ENCODE results near the gene CAMK1D.
A peak's percentile ranks its signal among the peaks of the same experiment; 100 is the strongest.
"Not testable (repeated sequence)": the region's sequence is repeated elsewhere in the genome, so short reads cannot be mapped to it uniquely, and the experiment has no call there.

Gene CAMK1D

GRCh38 chr10:12710594-12711349 is 361.4 kb downstream of the CAMK1D start:
- Mint-ChIP-seq H3K4me1 (ENCODE audit: low read depth) (peaks cover 64% of the 10 kb centered on the region), H3K36me3 (ENCODE audit: low read depth) (no peaks in the 10 kb centered on the region), H3K4me3 (no peak overlapping the region), H3K27ac (peak overlapping the region; percentile 79), H3K27me3 (no peaks in the 10 kb centered on the region), H3K9me3 (no peaks in the 10 kb centered on the region)

- H3K36me3 Mint-ChIP-seq (ENCODE audit: low read depth) = no peaks in the 10 kb centered on the region
- no peak overlapping the region for H3K27ac Mint-ChIP-seq
- H3K4me1 Mint-ChIP-seq (ENCODE audit: low read depth) = peaks cover 59% of the 10 kb centered on the region
- no peaks in the 10 kb centered on the region for H3K9me3 Mint-ChIP-seq
- no peaks in the 10 kb centered on the region for H3K27me3 Mint-ChIP-seq
- no peak overlapping the region for H3K4me3 Mint-ChIP-seq
Measured at GRCh38 chr10:12711350-12711708, 362.0 kb downstream of the CAMK1D start.

DNA sequence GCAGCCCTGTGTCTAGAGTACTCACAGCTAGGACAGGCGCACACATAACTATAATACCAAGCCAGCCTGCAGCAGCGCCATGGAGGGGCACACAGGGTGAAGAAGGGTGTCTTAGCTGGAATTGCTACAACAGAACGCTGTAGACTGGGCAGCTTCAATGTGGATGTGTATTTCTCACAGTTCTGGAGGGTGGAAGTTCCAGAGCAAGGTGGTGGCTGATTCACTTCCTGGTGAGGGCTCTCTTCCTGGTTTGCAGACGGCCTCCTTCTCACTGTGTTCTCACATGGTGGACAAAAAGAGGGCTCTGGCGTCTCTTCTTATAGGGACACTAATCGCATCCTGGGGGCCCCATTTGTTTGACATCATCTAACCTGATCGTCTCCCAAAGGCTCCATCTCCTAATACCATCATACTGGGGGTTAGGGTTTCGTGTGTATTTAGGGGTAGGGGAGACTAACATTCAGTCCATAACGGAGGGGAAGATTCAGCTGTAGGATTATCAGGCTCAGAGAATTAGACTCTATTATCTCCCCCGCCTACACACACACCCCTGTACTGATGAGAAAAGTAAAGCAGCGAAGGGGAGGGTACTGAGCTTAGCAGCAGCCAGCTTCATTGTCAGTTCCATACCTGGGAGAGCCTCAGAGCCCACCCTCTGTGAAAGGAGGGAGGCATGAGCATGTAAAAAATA is 363.1 kb downstream of the CAMK1D start:
- Mint-ChIP-seq H3K4me3 (no peak overlapping the region), H3K27ac (peak overlapping the region; percentile 11), H3K4me1 (ENCODE audit: low read depth) (peaks cover 50% of the 10 kb centered on the region), H3K27me3 (no peaks in the 10 kb centered on the region), H3K36me3 (ENCODE audit: low read depth) (no peaks in the 10 kb centered on the region), H3K9me3 (no peaks in the 10 kb centered on the region)

GRCh38 chr10:12712984-12713316 is 363.6 kb downstream of the CAMK1D start:
- H3K27ac Mint-ChIP-seq; H3K4me3 Mint-ChIP-seq; H3K36me3 Mint-ChIP-seq (ENCODE audit: low read depth); H3K9me3 Mint-ChIP-seq; H3K27me3 Mint-ChIP-seq: not testable (repeated sequence)
- peaks cover 45% of the 10 kb centered on the region for H3K4me1 Mint-ChIP-seq (ENCODE audit: low read depth)

GRCh38 chr10:12716042-12716441 is 366.7 kb downstream of the CAMK1D start:
- H3K4me1 Mint-ChIP-seq (ENCODE audit: low read depth) = peaks cover 42% of the 10 kb centered on the region
- H3K9me3 Mint-ChIP-seq = no peaks in the 10 kb centered on the region
- no peak overlapping the region for H3K4me3 Mint-ChIP-seq
- H3K36me3 Mint-ChIP-seq (ENCODE audit: low read depth) = peaks cover 6% of the 10 kb centered on the region
- H3K27me3 Mint-ChIP-seq = no peaks in the 10 kb centered on the region
- no peak overlapping the region for H3K27ac Mint-ChIP-seq

GRCh38 chr10:12717981-12718707 is 368.8 kb downstream of the CAMK1D start:
- Mint-ChIP-seq H3K9me3 (no peaks in the 10 kb centered on the region), H3K4me1 (ENCODE audit: low read depth) (peaks cover 27% of the 10 kb centered on the region), H3K27ac (no peak overlapping the region), H3K4me3 (no peak overlapping the region), H3K27me3 (no peaks in the 10 kb centered on the region), H3K36me3 (ENCODE audit: low read depth) (peaks cover 6% of the 10 kb centered on the region)

GRCh38 chr10:12719365-12719764 is 370.0 kb downstream of the CAMK1D start:
- Mint-ChIP-seq H3K27ac (peak overlapping the region; percentile 79), H3K9me3 (no peaks in the 10 kb centered on the region), H3K4me1 (ENCODE audit: low read depth) (peaks cover 31% of the 10 kb centered on the region), H3K4me3 (no peak overlapping the region), H3K27me3 (no peaks in the 10 kb centered on the region), H3K36me3 (ENCODE audit: low read depth) (peaks cover 6% of the 10 kb centered on the region)

- Mint-ChIP-seq H3K4me3 (no peak overlapping the region), H3K9me3 (no peaks in the 10 kb centered on the region), H3K36me3 (ENCODE audit: low read depth) (peaks cover 6% of the 10 kb centered on the region), H3K27ac (peak overlapping the region; percentile 79), H3K27me3 (no peaks in the 10 kb centered on the region), H3K4me1 (ENCODE audit: low read depth) (peaks cover 38% of the 10 kb centered on the region)
Measured at GRCh38 chr10:12720217-12720981, 371.1 kb downstream of the CAMK1D start.

- H3K4me3 Mint-ChIP-seq = no peak overlapping the region
- H3K27ac Mint-ChIP-seq = no peak overlapping the region
- H3K4me1 Mint-ChIP-seq (ENCODE audit: low read depth) = peaks cover 38% of the 10 kb centered on the region
- H3K9me3 Mint-ChIP-seq = no peaks in the 10 kb centered on the region
- H3K36me3 Mint-ChIP-seq (ENCODE audit: low read depth) = peaks cover 6% of the 10 kb centered on the region
- no peaks in the 10 kb centered on the region for H3K27me3 Mint-ChIP-seq
Measured at GRCh38 chr10:12721334-12721733, 372.0 kb downstream of the CAMK1D start.

DNA sequence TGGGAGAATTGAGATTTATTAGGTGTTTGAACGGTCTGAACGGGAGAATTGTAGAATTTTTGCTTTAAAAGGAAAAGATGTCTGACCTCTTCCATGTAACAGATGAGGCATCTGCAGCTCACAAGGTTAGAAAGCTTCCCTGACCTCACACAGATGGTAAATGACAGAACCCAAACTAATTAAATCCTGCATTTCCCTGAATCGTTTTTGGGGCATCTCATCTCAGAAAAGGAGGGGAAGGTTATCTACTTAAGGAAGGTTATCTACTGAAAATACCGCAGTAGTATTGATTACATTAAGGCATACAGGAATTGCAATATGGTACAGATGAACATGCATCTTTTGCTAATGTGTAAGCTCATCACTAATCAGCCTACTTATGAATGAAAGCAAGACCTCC is 373.9 kb downstream of the CAMK1D start:
- Mint-ChIP-seq H3K27ac (no peak overlapping the region), H3K27me3 (no peaks in the 10 kb centered on the region), H3K9me3 (no peaks in the 10 kb centered on the region), H3K36me3 (ENCODE audit: low read depth) (peaks cover 6% of the 10 kb centered on the region), H3K4me3 (no peak overlapping the region), H3K4me1 (ENCODE audit: low read depth) (peaks cover 42% of the 10 kb centered on the region)

- no peak overlapping the region for H3K27ac Mint-ChIP-seq
- no peaks in the 10 kb centered on the region for H3K36me3 Mint-ChIP-seq (ENCODE audit: low read depth)
- H3K4me3 Mint-ChIP-seq = no peak overlapping the region
- no peaks in the 10 kb centered on the region for H3K9me3 Mint-ChIP-seq
- H3K4me1 Mint-ChIP-seq (ENCODE audit: low read depth) = peaks cover 26% of the 10 kb centered on the region
- no peaks in the 10 kb centered on the region for H3K27me3 Mint-ChIP-seq
Measured at GRCh38 chr10:12724807-12725579, 375.6 kb downstream of the CAMK1D start.

GRCh38 chr10:12725580-12725888 is 376.2 kb downstream of the CAMK1D start:
- H3K27me3 Mint-ChIP-seq; H3K36me3 Mint-ChIP-seq (ENCODE audit: low read depth); H3K27ac Mint-ChIP-seq; H3K9me3 Mint-ChIP-seq; H3K4me3 Mint-ChIP-seq: not testable (repeated sequence)
- peaks cover 20% of the 10 kb centered on the region for H3K4me1 Mint-ChIP-seq (ENCODE audit: low read depth)

- peaks cover 15% of the 10 kb centered on the region for H3K4me1 Mint-ChIP-seq (ENCODE audit: low read depth)
- H3K9me3 Mint-ChIP-seq = no peaks in the 10 kb centered on the region
- no peaks in the 10 kb centered on the region for H3K27me3 Mint-ChIP-seq
- no peaks in the 10 kb centered on the region for H3K36me3 Mint-ChIP-seq (ENCODE audit: low read depth)
- H3K4me3 Mint-ChIP-seq = no peak overlapping the region
- no peak overlapping the region for H3K27ac Mint-ChIP-seq
Measured at GRCh38 chr10:12726971-12727831, 377.9 kb downstream of the CAMK1D start.

DNA sequence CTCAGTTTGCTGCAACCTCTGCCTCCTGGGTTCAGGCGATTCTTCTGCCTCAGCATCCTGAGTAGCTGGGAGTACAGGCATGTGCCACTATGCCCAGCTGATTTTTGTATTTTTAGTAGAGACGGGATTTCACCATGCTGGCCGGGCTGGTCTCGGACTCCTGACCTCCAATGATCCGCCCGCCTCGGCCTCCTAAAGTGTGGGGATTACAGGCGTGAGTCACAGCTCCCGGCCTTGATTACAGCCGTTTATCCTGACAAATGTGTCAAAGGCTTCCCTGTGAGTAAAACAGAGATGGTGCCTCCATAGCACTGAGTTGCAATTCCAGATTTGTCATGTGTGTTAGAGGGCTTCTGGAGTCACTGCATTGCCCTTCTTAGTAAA is 378.5 kb downstream of the CAMK1D start:
- Mint-ChIP-seq H3K27me3 (no peaks in the 10 kb centered on the region), H3K9me3 (no peaks in the 10 kb centered on the region), H3K4me1 (ENCODE audit: low read depth) (peaks cover 15% of the 10 kb centered on the region), H3K27ac (no peak overlapping the region), H3K36me3 (ENCODE audit: low read depth) (no peaks in the 10 kb centered on the region), H3K4me3 (no peak overlapping the region)

All from stimulated activated naive CD8-positive, alpha-beta T cell treated with anti-CD3 and anti-CD28 coated beads, Interleukin-15, Interleukin-2, amounts not matched to agents 100 ng/mL and 50 ng/mL, for 24 hours (primary cell).